GM19351 (cell line): ENCODE results near the gene PGLYRP2.

Experiments used
- ATAC-seq: cut with Tn5 transposase; IDR thresholded peaks from one replicate; pipeline ENCODE4 v1.9.1; 2021; ENCODE audit warnings: mild to moderate bottlenecking, moderate library complexity; ENCODE audit not compliant: unreplicated experiment

PGLYRP2 gene

GRCh38 chr19:15456871-15457700, 22.2 kb downstream of the PGLYRP2 start:
- ATAC-seq = no peak

- no peak for ATAC-seq
Observed at GRCh38 chr19:15456441-15456840, 22.9 kb downstream of the PGLYRP2 start.

GRCh38 chr19:15455996-15456395, 23.3 kb downstream of the PGLYRP2 start:
- no peak for ATAC-seq

- ATAC-seq = no peak
Observed at GRCh38 chr19:15453906-15454860, 25.1 kb downstream of the PGLYRP2 start.

GRCh38 chr19:15453091-15453578, 26.2 kb downstream of the PGLYRP2 start:
- ATAC-seq = no peak

DNA sequence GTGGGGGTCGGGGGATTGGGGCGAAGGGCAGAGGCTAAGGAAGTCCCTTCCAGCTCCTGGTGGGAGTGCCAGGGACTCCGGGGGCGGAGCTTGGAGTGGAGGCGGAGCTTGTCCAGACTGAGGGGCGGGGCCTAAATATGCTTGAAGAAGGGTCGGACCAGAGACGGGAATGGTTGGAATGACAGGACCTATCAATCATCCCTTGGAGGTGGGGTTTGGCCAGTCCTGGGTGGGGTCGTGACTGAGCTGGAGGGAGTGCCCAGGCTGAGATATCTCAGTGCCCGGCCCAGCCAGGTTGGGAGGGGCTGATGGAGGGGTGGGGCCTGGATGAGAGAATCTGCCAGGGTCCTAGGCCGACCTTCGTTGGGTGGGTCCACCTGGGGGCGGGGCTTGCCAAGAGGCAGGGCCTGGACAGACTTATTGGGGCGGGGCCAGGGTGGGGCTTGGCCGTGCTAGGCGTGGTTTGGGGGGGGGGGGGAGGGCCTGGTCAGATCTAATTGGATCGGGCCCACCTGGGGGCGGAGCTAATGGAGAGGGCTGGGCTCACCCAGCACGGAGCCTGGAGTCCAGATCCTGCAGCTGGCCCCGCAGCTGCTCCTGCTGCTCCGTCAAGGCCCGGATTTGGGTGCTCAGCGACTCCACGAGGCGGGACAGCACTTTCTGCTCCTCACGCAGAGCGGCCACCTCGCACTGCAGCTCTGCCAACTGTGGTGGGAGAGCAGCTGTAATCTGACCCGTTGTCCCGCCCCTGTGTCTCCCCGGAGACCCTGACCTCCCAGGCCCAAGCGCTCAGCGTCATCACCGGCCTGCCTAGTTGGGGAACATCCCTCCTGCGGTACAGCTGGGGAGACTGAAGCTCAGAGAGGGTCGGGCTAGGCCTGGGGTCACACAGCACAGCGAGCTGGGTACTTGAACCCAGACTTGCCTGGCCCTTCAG, 26.9 kb downstream of the PGLYRP2 start:
- ATAC-seq = no peak

DNA sequence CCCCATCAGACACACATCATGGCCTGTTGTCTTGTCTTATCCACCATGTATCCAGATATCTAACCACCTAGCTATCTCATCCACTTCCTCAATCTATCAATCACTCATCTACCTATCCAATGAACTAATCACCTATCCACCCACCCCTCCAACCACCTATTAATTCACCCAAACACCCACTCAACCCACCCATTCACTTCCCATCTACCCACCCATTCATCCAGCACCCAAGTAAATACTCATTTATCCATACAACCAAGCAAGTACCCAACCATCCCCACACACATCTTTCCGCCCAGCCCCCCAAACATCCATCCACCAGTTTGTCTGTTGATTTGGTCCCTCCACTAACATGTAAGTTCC, 28.8 kb downstream of the PGLYRP2 start:
- no peak for ATAC-seq

DNA sequence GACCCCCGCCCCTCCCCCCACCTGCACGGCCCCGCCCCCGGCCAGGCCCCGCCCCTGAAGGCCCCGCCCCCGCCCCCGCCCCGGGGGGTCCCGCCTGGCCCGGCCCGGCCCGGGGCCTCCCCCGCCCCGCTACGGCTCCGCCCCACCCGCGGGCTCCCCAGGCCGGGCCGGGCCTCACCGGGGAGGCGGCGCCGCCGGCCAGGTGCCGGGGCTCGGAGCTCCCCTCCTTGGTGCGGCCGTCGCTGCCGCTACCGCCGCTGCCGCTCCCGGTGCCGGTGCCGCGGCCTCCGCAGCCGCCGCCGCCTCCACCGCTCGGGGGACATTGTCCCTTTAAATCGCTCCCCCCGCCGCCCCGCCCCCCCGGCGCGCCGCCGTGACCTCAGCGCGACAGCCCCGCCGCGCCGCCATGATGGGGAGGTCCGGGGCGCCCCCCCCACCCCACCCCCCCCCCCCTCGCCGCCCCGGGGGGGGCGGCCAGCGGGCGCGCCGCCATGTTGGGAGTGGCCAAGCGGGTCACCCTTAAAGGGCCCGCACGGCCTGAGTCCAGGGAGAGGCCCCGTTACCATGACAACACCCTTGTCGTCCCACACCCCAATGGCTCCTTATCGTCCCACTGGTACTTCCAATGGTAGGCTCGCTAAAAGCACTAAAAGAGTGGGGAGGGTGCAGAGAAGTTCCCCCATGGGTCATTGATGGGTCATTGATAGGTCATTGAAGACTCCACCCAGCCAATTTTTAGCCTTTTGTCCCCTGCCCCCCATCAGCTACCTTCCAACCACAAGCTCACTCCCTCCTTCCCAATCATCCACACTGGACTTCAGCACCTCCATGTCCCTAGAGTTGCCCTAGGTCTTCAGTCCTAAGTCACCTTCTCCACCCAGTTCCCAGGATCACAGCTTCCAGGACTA, 29.4 kb downstream of the PGLYRP2 start, which contains the start of gene WIZ:
Gene WIZ, minus strand, starts transcription at position 337 of the 908 bp plus-strand sequence. CDS start 1,649 bp downstream, outside the sequence.
- peak; percentile 37 for ATAC-seq

DNA sequence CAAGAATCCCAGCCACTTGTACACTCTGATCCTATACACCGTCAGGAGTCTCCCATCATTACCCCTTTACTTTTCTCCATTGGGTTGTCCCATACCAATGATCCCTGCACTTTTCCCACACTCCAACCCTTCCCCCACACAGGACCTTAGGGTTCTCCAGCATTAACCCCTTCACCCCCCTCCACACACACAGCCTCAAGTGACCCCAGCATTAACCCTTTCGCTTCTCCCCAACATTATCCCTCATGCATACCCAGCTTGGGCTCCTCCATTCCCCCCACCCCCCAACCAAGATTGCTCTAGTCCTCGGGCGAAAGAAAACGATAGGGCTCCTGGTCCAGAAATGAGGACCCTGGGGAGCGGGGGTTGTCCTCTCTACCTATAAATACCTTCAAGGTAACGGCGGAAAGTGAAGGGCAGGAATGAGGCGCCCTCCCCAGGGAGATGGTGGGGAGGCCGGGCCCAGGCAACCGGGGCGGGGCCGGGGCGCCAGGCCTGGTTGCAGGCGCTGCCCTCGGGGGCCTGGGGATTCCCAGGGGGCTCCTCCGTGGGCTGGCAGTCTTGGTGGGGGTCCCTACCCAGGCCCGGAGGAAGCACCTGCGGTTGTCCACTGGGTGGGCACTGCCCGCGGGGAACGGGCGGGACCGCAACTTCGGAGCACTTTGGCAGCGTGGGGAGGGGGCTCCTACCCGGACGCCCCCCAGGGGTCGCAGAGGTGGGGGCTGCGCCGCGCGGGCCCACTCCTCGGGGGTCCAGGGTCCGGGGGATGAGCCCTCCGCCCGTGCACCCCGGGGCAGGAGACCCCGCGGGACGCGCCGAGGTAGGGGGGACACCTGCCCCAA, 30.3 kb downstream of the PGLYRP2 start:
- ATAC-seq = peak; percentile 3

DNA sequence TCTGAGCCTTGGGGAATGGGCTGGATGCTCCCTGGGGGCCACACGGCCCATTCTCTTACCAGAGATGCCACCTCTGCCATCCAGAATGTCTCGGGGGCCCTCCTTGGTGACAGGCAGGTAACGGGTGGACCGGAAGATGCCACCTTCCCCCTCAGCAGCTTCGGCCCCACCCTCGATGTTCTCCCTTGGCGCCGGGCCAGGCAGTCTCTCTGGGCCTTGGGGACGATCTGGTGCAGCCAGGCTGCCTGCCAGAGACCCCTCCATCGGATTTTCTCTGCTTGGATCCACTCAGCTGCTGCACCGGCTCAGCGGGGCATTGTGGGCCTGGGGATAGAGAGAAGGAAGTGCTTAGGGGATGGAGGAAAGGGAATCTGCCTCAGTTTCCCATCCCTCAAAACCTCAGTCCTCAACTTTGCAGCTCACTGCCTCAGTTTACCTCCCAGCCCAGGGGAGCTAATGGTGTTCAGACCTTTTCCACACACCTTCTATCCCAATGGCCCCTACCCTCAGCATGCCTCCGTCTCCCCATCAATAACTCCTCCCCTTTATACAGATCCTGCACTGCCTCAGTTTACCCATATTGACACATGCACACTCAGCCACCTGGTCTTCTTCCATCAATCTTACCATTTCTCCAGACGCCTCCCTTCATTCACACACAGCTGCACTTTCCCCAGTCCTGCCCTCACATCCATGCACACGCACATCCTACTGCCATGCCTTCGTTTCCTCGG, 31.1 kb downstream of the PGLYRP2 start:
- no peak for ATAC-seq

- no peak for ATAC-seq
Observed at GRCh38 chr19:15447057-15447456, 32.2 kb downstream of the PGLYRP2 start.

- no peak for ATAC-seq
Observed at GRCh38 chr19:15445807-15446376, 33.4 kb downstream of the PGLYRP2 start.

GRCh38 chr19:15445227-15445605, 34.1 kb downstream of the PGLYRP2 start:
- ATAC-seq = no peak

DNA sequence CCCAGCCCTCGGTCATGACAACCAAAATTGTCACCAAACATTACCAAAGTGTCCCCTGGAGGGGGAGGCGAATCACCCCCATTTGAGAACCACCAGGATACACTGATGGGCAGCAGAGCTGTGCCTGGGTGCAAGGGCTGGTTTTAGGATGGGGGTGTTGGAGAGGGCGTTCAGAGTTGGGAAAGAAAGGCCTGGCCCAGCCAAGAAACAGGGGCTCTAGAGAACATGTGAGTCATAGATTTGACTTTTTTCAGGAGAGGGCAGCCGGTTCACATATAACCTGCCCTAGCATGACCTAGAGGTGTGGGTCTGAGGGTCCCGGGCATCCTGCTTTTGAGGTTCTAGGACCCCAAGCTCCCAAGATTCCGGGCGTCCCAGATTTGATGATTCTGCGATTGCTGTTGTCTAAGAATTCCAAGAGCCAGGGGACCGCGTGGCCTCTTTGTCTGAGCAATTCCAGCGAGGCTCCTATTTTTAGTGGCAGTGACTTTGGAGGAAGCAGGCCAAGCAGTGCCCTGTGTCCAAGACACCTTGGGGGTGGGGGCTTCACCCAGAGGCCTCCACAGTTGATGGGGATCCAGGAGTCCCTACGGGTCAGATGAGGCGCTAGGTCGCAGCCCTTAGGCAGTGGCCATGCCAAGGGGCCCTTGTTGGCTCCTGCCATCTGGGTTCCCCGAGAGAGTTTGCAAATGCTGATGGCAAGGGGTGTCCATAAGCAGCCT, 34.6 kb downstream of the PGLYRP2 start:
- ATAC-seq = no peak

DNA sequence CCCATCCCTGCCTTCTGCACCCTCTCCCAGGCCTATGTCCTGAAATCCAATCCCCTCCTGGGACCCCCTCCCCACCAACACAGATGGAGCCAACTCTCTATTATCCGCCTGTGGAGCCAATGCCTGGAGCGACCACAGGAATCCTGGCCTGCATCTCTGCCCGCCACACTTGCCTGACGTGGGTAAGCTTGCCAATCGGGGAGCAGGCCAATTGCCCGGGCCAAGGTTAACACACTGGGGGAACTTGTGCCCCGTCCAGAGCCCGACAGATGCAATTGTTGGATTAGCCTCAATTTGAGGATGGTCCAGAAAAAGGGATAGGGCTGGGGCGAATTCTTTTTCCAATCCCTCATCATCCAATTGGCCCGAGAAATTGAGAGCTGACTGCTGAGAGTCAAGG, 35.5 kb downstream of the PGLYRP2 start:
- ATAC-seq = no peak

DNA sequence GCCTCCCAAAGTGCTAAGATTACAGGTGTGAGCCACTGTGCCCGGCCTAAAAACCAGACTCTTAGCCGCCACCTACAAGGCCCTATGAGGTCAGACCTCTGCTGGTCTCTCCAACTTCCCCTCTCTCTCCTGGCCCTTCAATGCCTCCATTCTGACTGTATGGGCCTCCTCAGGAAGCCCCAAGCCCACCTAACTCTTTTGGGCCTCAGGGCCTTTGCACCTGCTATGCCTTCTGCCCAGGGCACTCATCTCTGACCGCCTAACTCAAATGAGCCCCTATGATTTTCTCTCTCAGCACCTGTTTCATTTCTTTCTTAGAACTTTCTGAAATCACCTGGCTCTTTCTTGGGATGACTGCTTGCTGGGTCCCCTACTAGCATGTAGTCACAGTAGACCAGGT, 36.0 kb downstream of the PGLYRP2 start:
- ATAC-seq = no peak
